DND-41 (cell line): ENCODE results near the gene PCDH10.

Experiments
- CTCF ChIP-seq: IDR thresholded peaks from 2 replicates; pipeline ENCODE4 v1.5.1; 2012; ENCODE audit warnings: borderline replicate concordance, low read length, moderate library complexity, mild to moderate bottlenecking; ENCODE audit not compliant: poor library complexity, severe bottlenecking; ENCODE audit errors: extremely low read depth
- EZH2 ChIP-seq: IDR thresholded peaks from 3 replicates; pipeline ENCODE4 v1.6.1; 2012; ENCODE audit warnings: borderline replicate concordance, low read depth, mild to moderate bottlenecking, moderate library complexity, low read length, inconsistent platforms; ENCODE audit not compliant: severe bottlenecking

DNA sequence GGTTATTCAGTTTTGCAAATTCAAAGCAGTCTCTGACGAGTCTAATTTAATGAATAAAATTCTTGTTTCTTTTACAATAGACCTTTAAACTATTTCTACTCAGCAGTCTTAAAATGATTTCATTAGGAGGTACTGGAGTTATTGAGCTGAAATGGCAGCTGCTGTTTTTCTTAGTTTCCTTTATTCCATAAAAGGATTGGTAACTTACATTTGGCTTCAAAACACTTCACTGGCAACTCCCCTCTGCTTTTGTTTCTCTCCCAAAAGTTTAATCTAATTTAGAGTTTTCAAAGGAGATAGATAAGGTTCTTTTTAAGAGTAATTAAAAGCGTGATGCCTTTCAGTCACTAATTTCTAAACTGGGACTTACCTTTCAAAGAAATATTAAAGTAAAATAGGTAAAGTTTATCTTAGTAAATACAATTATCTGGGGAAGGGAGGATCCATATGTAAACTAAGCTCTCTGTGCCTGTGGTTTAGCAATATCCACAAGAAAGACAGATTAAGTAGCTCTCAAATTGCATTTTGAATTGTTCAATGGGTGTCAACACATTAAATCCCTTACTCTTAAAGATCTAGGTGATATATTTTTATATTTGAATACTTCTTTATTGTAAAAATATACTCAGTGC, 17.1 kb upstream of the PCDH10 start:
- no peak for TF ChIP-seq CTCF
- TF ChIP-seq EZH2 = no peak
